Measurements from ENCODE around the gene PIM1. TPM values are rescaled to one million over a fixed set of nuclear protein-coding genes. Genes with fewer than 3 reads are reported as not detected.
A peak's percentile ranks its signal among the peaks of the same experiment; 100 is the strongest.

Gene PIM1
- total RNA-seq, 2 donors from 2014 or later, result 280 to 408 TPM

GRCh38 chr6:37221585-37222124 is 51.7 kb downstream of the PIM1 start:
- no peaks in the 10 kb centered on the region for H3K36me3 Mint-ChIP-seq
- H3K9me3 Mint-ChIP-seq, result no peaks in the 10 kb centered on the region
- ATAC-seq (no peak), DNase-seq (ENCODE audit: low spot score in 2 of 2) (no peak)
- peak overlapping the region; percentile 10 to 64 for H3K27ac Mint-ChIP-seq

GRCh38 chr6:37222125-37222967 is 52.4 kb downstream of the PIM1 start:
- ATAC-seq (peak; percentile 99), DNase-seq (ENCODE audit: low spot score in 2 of 2) (peak; percentile 69 to 77)
- Mint-ChIP-seq H3K36me3 (no peaks in the 10 kb centered on the region), H3K9me3 (no peaks in the 10 kb centered on the region), H3K27ac (peak overlapping the region; percentile 10 to 64)

- DNase-seq (ENCODE audit: low spot score in 2 of 2) (no peak), ATAC-seq (no peak)
- H3K9me3 Mint-ChIP-seq, result no peaks in the 10 kb centered on the region
- no peaks in the 10 kb centered on the region for H3K36me3 Mint-ChIP-seq
- H3K27ac Mint-ChIP-seq, result peak overlapping the region in 1 of 2 donors; percentile 34
Observed at GRCh38 chr6:37222992-37223391, 53.0 kb downstream of the PIM1 start.

Other genes starting within 250 kb of the PIM1 start
- gene PI16, start 215.4 kb upstream of the PIM1 start, total RNA-seq, result 1 to 10 TPM in 1 of 2 donors, under 1 TPM in 1; 0.30 to 1.7 TPM
- 100 to 1,000 TPM; 129 to 139 TPM for gene MTCH1, start 184.0 kb upstream of the PIM1 start, total RNA-seq
- gene FGD2, start 164.5 kb upstream of the PIM1 start, total RNA-seq, result 1 to 10 TPM; 1.3 to 2.4 TPM
- gene TBC1D22B, start 87.6 kb downstream of the PIM1 start, total RNA-seq, result 10 to 100 TPM; 15.6 to 19.4 TPM
- gene TMEM217, start 88.0 kb downstream of the PIM1 start, total RNA-seq, result 1 to 10 TPM; 2.0 to 9.6 TPM
- 10 to 100 TPM; 18.1 to 28.0 TPM for gene RNF8, start 183.8 kb downstream of the PIM1 start, total RNA-seq